HG03354 (cell line): ENCODE results near the gene CACNA2D1.

ENCODE experiments used
- ATAC-seq: cut with Tn5 transposase; IDR thresholded peaks from one replicate; pipeline ENCODE4 v1.9.1; 2021; ENCODE audit warnings: mild to moderate bottlenecking; ENCODE audit not compliant: unreplicated experiment, poor library complexity, severe bottlenecking

The CACNA2D1 gene

GRCh38 chr7:82358923-82359322 lies 84.7 kb downstream of the CACNA2D1 start:
- ATAC-seq = no peak

- ATAC-seq = no peak
Observed at GRCh38 chr7:82358009-82358578, 85.5 kb downstream of the CACNA2D1 start.

- ATAC-seq = no peak
Observed at GRCh38 chr7:82348251-82348650, 95.3 kb downstream of the CACNA2D1 start.

GRCh38 chr7:82347808-82348207 lies 95.8 kb downstream of the CACNA2D1 start:
- ATAC-seq = no peak

GRCh38 chr7:82345886-82346285 lies 97.7 kb downstream of the CACNA2D1 start:
- no peak for ATAC-seq

GRCh38 chr7:82343716-82344115 lies 99.9 kb downstream of the CACNA2D1 start:
- no peak for ATAC-seq

- ATAC-seq = no peak
Observed at GRCh38 chr7:82339958-82340357, 103.6 kb downstream of the CACNA2D1 start.

GRCh38 chr7:82335927-82336326 lies 107.7 kb downstream of the CACNA2D1 start:
- ATAC-seq = no peak

GRCh38 chr7:82335001-82335400 lies 108.6 kb downstream of the CACNA2D1 start:
- ATAC-seq = no peak

- no peak for ATAC-seq
Observed at GRCh38 chr7:82331234-82331633, 112.3 kb downstream of the CACNA2D1 start.

- ATAC-seq = no peak
Observed at GRCh38 chr7:82330706-82331215, 112.8 kb downstream of the CACNA2D1 start.

GRCh38 chr7:82327898-82328297 lies 115.7 kb downstream of the CACNA2D1 start:
- ATAC-seq = no peak

GRCh38 chr7:82325416-82325815 lies 118.2 kb downstream of the CACNA2D1 start:
- ATAC-seq = no peak

- no peak for ATAC-seq
Observed at GRCh38 chr7:82323806-82324205, 119.8 kb downstream of the CACNA2D1 start.

GRCh38 chr7:82319674-82320118 lies 123.9 kb downstream of the CACNA2D1 start:
- no peak for ATAC-seq

- ATAC-seq = no peak
Observed at GRCh38 chr7:82318786-82319185, 124.8 kb downstream of the CACNA2D1 start.

- no peak for ATAC-seq
Observed at GRCh38 chr7:82317760-82318159, 125.8 kb downstream of the CACNA2D1 start.

GRCh38 chr7:82317257-82317721 lies 126.3 kb downstream of the CACNA2D1 start:
- ATAC-seq = no peak

GRCh38 chr7:82313269-82313668 lies 130.3 kb downstream of the CACNA2D1 start:
- ATAC-seq = no peak

GRCh38 chr7:82312646-82313045 lies 130.9 kb downstream of the CACNA2D1 start:
- no peak for ATAC-seq

GRCh38 chr7:82305347-82306005 lies 138.1 kb downstream of the CACNA2D1 start:
- no peak for ATAC-seq
